ENCODE measurements around the gene CD47. TPM values are rescaled to one million over a fixed set of nuclear protein-coding genes. Genes with fewer than 3 reads are reported as not detected.

Gene CD47
- polyA plus RNA-seq, 1 donor = 45.8 TPM

GRCh38 chr3:108046247-108046646, 44.6 kb downstream of the CD47 start:
- no peak for DNase-seq

- no peak for DNase-seq
These were observed 46.1 kb downstream of the CD47 start for GRCh38 chr3:108044699-108045098.

GRCh38 chr3:108042300-108042699, 48.5 kb downstream of the CD47 start:
- DNase-seq = no peak

GRCh38 chr3:108041253-108041652, 49.6 kb downstream of the CD47 start:
- no peak for DNase-seq

- DNase-seq = no peak
These were observed 53.1 kb downstream of the CD47 start for GRCh38 chr3:108037770-108038169.

- no peak for DNase-seq
These were observed 53.7 kb downstream of the CD47 start for GRCh38 chr3:108036984-108037741.

GRCh38 chr3:108036401-108036800, 54.4 kb downstream of the CD47 start:
- no peak for DNase-seq

GRCh38 chr3:108035751-108036150, 55.1 kb downstream of the CD47 start:
- no peak for DNase-seq

GRCh38 chr3:108031895-108032294, 58.9 kb downstream of the CD47 start:
- DNase-seq = no peak

GRCh38 chr3:108030960-108031359, 59.9 kb downstream of the CD47 start:
- no peak for DNase-seq

- no peak for DNase-seq
These were observed 61.4 kb downstream of the CD47 start for GRCh38 chr3:108029466-108029865.

- no peak for DNase-seq
These were observed 61.9 kb downstream of the CD47 start for GRCh38 chr3:108028896-108029295.

- no peak for DNase-seq
These were observed 65.7 kb downstream of the CD47 start for GRCh38 chr3:108025177-108025576.

GRCh38 chr3:108024146-108024850, 66.5 kb downstream of the CD47 start:
- DNase-seq = no peak

- DNase-seq = no peak
These were observed 68.3 kb downstream of the CD47 start for GRCh38 chr3:108022256-108023150.

GRCh38 chr3:108021533-108021932, 69.3 kb downstream of the CD47 start:
- no peak for DNase-seq

- no peak for DNase-seq
These were observed 69.7 kb downstream of the CD47 start for GRCh38 chr3:108021131-108021530.

- no peak for DNase-seq
These were observed 72.3 kb downstream of the CD47 start for GRCh38 chr3:108018552-108018951.

GRCh38 chr3:108017587-108017986, 73.2 kb downstream of the CD47 start:
- DNase-seq = no peak

- no peak for DNase-seq
These were observed 75.9 kb downstream of the CD47 start for GRCh38 chr3:108014943-108015342.

GRCh38 chr3:108013141-108014055, 77.4 kb downstream of the CD47 start:
- no peak for DNase-seq

- DNase-seq = no peak
These were observed 78.5 kb downstream of the CD47 start for GRCh38 chr3:108012304-108012703.
